Measurements from ENCODE around the gene H6PD.

The H6PD gene

DNA sequence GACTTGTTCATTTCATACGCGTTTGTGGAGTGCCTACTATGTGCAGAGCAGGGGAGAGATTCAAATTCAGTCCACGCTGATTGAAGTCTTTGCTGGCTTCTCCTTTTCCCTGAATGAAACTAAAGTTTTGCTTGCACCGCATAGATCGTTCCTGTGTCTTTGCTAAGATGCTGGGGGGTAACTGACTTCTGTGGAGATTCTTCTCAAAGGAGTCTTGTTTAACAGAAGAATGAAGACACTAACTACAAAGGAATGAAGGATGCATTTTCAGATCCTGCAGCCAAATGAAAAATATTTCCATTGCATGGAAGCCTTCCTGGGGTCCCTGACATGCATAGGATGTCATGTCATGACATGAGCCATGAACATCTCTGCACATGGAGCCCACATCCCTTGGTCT lies 26.9 kb upstream of the H6PD start:
- DNase-seq = no peak

DNA sequence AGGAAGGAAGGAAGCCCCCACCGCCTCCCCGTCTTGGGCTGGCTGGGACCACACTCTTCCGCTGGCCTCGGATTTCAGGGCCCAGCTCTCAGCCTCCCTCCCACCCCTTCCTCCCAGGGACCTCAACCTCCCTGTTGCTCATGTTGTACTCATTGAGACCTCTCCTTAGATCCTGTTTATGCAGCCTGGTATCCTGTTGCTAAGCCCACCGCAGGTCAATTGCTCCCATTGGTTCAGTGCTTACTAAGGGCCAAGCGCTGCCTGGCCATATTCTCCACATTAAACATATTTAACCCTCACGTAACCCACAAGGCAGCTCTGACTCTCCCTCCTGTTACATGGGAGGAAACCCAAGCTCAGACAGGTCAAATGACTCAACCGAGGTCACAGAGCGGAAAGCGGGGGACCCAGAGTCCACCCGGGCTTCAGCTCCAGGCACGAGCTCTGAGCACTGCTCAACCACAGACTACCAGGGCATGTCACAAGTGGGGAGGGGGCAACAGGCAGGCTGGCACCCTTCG lies 23.2 kb upstream of the H6PD start:
- no peak for DNase-seq

DNA sequence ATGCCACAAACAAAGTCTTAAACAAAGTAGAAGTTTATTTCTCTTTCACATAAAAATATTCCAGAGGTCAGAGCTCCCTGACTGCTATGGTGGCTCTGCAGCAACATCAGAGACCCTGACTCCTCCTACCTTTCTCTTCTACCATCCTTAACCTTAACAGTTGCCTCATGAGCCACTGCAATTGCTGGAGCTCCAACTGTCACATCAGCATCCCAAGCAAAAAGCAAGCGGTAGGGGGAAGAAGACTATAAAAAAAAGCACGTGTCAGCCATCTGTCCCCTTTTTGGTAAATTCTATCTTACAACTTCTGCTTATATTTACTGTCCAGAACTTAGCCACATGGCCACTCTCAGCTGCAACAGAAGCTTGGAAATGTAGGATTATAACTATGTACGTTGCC lies 21.8 kb upstream of the H6PD start:
- DNase-seq = no peak

DNA sequence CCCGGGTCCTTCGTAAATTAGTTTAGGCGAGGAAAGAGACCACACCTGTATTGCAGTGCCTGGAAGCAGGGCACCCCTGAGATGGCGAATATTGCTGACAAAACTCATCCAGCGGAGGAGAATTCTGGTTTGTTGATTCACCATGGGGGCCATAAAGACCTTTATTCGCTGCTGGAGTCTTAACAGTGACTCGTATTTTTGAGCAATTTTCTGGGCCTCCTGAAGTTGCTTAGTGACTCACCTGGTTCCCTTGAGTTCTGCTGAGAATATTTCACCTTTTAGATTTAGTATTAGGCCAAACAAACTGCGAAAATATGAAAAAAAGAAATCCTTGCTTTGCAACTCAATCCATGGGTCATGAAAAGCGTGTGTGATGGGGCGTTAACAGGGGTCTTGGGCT lies 20.6 kb upstream of the H6PD start:
- DNase-seq = no peak

DNA sequence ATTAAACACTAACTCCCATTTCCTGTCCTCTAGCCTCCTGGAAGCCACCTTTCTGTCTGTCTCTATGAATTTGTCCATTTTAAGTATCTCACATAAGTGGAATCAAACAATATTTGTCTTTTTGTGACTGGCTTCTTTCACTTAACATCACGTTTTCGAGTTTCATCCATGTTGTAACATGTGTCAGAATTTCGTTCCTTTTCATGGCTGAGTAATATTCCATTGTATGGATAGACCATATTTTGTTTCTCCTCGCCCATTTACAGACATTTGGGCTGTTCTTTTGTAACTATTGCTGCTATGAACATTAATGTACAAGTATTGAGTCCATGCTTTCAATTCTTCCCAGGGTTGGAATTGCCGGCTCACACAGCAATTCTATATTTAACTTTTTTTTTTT lies 15.7 kb upstream of the H6PD start:
- no peak for DNase-seq

DNA sequence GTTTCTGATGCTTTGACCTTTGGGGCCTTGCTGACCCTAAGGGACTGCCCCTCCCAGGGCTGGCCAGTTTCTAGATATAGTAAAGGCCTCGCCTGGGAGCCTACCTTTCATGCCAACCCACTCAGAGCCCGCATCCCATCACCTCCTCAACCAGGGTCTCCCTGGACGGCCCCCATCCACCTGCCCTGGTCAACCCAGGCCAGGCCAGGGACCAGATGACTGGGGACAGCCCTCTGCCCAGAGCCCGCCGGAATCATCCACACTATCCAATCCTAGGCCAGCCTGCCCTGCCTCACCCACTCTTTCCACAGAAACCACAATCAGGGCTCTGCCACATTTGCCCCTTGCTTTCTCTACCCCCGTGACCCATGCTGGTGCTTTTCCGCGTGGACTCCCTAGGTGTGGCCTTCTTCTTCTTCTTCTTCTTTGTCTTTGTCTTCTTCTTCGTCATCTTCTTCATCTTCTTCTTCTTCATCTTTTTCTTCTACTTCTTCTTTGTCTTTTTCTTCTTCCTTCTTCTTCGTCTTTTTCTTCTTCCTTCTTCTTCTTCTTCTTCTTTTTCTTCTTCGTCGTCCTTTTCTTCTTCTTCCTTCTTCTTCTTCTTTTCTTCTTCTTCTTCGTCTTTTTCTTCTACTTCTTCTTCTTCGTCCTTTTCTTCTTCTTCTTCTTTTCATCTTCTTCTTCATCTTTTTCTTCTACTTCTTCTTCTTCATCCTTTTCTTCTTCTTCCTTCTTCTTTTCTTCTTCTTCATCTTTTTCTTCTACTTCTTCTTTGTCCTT lies 11.5 kb upstream of the H6PD start:
- DNase-seq = no peak

DNA sequence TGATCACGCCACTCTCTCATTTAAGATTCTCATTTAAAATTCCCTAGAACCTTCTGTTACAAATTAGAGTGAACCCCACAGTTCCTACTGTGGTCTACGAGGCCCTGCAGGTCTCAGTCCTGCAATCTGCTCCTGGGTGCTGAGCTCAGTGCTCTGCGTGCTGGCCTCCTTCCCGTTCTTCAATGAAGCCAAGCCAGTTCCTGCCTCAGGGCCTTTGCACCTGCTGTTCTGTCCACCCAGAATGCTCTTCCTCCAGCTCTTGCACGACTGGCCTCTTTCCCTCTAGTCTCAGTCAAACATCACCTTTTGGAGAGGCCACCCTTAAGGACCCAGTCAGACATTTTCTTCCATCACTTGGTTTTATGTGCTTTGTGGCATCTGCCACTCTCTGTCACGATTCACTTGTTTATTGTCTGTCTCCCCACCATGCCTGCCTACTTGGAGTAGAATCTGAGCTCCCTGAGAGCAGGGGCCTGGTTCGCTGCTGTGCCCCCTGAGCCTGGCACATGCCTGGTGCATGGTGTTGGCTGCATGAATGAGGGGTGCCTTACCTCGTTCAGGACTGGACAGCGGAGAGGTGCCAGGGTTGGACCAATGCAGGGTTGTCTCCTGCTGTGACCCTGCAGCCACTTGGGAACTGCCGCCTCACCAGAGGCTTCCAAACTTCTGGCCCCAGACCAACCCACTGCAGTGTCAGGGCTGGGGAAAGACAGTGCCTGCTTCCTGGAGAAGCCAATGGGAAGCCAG lies 9.7 kb upstream of the H6PD start:
- DNase-seq = no peak

DNA sequence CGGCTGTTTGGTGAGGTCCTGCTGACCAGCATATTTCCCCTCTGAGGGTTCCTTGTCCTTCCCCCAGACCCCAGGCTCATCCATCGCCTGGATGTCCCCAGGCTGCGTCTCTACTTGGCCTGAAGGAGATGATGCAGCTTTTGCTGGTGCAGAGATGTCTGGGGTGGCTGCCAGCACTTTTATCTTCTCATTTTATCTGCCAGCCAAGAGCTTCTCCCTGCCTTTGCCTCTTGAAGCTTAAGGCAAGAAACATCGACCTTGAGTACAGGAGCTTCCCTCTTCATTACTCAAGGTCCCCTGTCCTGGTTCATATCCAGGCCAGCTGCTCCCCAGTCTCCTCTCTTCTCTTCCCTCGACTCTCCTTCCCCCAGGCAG lies 9.2 kb upstream of the H6PD start:
- no peak for DNase-seq

DNA sequence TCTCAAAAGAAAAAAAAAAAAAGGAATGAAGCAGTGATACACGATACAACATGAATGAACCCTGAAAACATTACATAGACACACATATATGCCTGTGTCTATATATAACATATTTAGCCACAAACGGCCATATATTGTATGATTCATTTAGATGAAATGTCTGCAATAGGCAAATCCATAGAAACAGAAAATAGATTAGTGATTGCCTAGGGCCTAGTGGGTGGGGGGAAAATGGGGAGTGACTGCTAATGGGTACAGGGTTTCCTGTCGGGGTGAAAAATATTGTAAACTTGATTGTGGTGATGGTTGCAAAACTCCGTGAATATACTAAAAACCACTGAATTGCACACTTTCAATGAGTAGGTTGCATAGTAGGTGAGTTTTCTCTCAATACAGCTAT lies 6.0 kb upstream of the H6PD start:
- DNase-seq = no peak

DNA sequence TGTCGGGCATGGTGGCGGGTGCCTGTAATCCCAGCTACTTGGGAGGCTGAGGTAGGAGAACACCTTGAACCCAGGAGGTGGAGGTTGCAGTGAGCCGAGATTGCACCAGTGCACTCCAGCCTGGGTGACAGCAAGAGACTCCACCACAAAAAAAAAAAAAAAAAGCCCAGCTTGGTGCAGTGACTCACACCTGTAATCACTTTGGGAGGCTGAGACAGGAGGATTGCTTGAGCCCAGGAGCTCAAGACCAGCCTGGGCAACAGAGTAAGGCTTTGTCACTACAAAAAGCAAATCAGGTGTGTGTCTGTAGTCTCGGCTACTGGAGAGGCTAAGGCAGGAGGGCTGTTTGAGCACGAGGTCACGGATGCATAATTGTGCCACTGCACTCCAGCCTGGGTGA lies 5.0 kb upstream of the H6PD start:
- no peak for DNase-seq

DNA sequence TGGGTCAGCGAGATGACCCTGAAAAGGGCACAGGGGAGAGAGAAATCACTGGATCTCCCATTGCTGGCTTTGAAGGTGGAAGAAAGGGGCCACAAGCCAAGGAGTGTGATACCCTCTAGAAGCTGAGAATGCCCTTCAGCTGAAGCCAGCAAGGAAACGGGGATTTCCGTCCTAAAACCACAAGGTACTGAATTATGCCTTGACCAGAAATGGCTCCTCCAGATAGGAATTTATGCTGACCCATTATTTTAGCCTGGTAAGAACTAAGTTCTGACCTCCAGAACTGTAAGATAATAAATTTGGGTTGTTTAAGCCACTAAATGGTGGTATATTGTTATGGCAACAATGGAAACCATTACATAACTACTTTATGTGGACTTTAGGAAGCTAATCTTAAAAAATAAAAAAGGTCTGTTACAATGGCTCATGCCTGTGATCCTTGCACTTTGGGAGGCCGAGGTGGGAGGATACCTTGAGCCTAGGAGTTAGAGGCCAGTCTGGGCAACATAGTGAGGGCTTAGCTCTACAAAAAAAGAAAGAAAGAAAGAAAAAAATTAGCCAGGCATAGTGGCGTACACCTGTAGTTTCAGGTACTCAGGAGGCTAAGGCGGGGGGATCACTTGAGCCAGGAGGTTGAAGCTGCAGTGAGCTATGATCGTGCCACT lies 3.6 kb upstream of the H6PD start:
- DNase-seq = no peak

DNA sequence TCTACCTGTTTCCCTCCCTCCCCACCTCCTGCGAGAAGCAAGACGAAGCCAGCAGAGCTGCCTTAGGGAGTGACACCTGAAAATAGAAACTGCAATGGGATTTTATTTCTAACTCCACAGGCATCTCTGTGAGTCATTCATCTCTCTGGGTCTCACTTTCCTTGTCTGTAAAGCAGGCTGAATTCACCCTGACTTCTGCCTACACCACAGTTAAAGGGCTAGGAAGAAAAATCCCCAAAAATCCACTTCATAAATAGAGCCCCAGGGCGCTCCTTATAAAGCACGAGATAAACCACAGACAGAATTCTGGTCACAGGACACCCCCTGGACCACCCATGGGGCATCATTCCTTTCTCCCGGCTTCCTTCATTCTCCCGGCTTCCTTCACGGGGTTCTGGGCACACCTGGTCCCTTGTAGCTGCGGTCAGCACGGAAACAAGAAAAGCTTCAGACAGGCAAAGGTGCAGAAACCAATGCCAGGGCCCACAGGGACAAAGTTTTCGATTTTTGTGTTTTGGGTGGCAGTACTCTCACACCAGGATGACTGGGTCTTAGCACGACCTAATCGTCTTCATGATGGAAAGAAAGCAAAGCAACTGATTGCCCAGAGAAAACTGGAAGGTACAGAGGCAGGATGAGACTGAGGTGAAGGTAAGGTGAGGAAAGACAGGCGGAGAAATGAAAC lies 2.8 kb upstream of the H6PD start:
- DNase-seq = no peak

DNA sequence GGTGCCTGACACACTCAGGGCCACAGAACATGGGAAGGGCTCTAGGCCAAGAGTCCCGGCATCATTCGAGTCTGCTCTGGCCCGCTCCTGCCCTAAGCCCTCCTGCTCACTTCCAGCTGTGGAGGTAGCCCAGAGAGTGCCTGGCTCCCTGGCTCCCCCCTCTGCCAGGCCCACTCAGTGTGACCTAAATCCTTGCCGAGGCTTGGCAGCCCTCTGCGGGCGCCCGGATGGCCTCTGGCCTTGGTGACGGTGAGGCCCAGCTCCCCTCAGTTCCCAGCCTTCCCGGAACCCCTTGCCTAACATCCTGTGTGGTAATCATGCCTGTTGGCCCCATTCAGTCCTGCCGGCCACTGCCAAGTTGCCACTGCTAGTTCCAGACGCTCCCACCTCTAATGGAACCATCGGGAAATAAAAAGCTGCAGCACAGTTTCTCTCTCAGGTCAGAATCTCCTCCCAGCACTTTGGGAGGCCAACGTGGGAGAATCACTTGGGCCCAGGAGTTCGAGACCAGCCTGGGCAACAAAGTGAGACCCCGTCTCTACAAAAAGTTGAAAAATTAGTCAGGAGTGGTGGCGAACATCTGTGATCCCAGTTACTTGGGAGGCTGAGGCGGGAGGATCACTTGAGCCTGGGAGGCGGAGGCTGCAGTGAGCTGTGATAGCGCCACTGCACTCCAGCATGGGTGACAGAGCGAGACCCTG lies 1.2 kb upstream of the H6PD start:
- DNase-seq = no peak

DNA sequence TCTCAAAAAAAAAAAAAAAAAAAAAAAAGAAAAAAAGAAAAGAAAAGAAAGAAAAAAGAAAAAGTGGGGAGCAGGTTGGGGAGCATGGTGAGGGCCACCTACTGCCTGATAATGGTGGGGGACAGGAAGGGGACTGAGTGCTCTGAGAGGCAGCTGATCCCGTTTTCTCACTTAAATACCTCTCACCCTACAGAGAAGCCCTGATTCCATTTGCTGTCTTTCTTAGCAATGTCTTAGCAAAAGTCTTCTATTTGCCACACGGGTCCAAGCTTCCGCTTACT lies 692 bp upstream of the H6PD start:
- DNase-seq = no peak

DNA sequence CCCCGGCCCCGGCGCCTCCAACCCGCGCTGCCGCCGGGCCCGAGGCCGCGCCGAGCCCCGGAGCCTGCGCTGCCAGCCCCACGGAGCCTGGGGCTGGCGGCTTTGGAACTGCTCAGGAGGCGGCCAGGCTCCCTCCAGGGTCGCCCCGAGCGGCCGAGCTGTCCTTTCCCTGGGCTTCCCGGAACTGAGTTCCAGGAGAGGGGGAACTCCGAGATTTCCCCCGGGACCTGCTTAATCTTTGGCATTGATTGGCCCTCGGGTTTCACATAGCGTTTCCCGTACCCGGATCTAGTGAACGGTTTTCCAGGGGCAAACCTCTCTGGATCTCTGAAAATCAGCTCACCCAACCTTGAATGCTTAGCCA lies 504 bp downstream of the H6PD start:
- DNase-seq = no peak

DNA sequence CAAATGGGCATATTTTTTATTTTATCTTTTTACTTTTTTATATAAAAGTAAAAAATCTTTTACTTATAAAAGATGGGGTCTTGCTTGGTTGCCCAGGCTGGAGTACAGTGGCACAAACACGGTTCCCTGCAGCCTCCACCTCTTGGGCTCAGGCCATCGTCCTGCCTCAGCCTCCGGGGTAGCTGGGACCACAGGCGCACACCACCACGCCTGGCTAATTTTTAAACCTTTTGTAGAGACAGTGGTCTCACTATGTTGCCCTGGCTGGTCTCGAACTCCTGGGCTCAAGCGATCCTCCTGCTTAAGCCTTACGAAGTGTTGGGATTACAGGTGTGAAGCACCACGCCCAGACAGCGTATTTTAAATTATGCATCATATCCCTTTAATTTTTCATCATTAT lies 986 bp downstream of the H6PD start:
- no peak for DNase-seq

DNA sequence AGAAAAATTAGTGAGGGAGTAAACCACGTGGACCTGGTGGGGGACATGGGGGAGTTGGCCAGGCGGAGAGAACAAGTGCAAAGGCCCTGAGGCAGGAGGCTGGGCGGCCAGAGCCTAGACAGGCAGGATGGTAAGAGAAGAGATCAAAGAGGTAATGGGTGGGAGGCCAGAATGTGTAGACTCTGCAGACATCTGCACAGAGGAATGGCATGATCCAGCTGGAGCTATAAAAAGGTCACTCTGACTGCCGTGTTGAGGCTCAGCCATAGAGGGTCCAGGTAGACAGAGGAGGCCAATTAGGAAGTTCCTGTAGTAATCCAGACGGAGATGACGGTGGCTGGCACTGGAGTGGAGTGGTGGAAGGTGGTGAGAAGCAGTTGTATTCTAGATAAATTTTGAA lies 3.6 kb downstream of the H6PD start:
- no peak for DNase-seq

DNA sequence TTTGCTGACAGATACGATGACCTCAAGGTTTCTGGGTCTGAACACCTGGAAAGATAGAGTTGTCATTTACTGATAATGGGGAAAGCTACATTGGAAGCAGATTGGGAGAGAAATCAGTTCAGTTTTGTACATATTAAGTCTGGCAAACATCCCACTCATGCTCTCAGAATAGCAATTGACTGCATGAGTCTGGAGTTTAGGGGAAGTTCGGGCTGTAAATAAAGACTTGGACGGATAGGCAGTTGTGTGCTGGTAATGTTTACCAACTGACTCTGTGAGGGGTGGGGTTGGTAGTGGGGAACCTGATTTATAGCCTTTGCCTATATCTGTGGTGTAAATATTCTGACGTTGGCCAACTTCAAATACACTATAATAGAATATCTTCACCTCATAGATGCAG lies 4.0 kb downstream of the H6PD start:
- DNase-seq = no peak

DNA sequence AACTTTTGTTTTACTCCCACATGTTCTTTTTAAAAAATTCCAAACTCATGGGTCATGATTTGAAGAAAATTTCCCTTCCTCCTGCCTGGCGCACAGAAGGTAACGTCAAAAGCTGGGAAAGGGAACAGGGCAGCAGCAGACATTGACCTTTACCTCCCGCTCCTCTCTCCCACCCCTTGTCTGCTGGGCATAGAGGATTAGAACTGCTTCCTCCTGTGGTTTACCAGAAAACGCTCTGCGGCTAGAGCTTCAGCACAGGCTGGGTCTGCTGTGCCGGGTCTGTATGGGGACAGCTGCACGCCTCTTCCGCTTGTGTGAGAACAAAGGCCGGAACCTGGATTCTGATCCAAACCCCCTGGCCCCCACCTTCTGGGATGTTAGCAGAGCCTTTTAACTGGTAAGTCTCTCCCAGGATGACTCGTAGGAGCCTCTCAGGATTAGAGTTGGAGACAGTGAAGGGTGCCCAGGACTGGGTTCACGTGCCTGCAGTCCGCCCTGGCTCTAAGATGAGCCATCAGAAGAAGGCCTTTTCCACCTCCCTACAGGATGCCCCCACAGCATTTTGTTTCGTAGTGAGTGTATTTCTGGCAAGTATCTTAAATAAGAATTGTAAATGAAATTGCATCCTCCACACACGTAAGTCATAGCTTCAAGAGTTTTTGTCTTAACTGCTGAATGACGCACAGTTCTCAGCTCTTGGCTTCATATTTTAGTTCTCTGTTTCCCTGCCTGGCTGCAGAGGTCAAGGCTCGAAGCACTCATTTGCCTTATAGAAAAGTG lies 5.2 kb downstream of the H6PD start:
- DNase-seq = no peak

DNA sequence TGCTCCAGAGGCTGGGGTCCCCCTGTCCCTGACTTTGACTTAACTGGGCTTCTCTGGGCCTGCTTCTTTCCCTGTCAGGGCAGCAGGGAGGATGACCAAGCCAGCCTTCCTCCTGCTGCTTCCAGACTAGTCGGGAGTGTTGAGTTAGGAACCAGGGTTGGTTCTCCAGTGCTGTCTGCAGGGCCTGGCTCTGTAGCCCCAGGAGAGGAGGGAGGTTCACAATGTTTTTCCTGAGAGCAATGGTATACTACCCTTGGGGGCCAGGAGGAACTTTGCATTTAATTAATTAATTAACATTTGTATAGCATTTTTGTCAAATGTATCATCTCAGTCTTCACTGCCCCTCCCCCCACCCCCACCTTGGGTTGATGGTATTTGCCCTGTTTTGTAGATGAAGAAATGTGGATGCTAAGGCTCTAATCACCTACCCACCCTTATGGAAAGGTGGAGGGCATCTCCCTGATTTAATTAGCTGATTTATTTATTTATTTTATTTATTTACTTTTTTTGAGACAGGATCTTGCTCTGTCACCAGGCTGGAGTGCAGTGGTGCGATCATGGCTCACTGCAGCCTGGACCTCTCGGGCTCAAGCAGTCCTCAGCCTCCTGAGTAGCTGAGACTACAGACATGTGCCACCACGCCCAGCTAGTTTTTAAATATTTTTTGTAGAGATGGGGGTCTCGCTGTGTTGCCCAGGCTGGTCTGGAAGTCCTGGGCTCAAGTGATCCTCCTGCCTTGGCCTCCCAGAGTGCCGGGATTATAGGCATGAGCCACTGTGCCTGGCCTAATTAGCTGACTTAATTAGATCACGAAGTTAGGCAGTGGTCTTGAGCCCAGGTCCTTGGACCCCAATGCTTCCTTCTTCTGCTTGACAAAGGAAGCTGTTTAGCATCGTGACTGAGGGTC lies 6.6 kb downstream of the H6PD start:
- no peak for DNase-seq

DNA sequence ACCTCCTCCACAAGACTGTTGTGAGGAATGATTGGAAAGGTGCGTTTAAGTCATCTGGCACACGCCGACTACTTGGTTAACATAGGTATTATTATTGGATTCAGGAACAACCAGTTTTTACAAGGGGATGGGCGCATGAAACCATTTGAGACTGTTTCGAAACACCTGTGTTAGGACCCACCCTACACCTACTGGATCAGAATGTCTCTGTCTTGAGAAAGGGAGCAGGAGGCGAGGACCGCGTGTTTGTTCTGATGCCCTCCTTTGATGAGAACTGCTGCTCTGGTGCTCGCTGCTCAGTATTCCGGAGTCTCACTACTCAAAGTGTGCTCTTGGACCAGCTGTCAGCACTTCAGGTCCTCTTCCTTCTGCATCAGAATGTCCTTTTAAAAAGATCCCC lies 7.3 kb downstream of the H6PD start:
- DNase-seq = no peak
